K562 (cell line): ENCODE results near the gene CEP89. TPM values are rescaled to one million over a fixed set of nuclear protein-coding genes. Genes with fewer than 3 reads are reported as not detected.

Experiments
- ATAC-seq: fragments of 200-7000 bp; cut with Tn5 transposase; 3 replicates; pipeline ENCODE4 v1.9.1; 2020; ENCODE audit warnings: moderate library complexity
- BruUV-seq: library from RNA; stranded (reverse); fragments of 400-500 nt; replicated peaks from 2 replicates; lab custom pipeline; 2021; lab: Mats Ljungman, UMichigan
- CTCF ChIA-PET: fragments of 300-600 bp; formaldehyde crosslinking; extraction: SDS; loops from one replicate; lab custom pipeline; 2021; ENCODE audit warnings: low intra/inter-chr PET ratio; lab: Yijun Ruan, JAX
- POLR2A ChIA-PET: fragments of 300-600, 350-650 bp; sonication (Branson Sonifier 250); formaldehyde crosslinking; extraction: SDS; loops from one replicate; lab custom pipeline; 2021; ENCODE audit warnings: antibody characterized with exemption, inconsistent platforms; lab: Yijun Ruan, JAX
- DNase-seq, 4 experiments: peaks; one replicate each; pipeline versions ENCODE4 v3.0.0 to v3.0.0-alpha.2; 2011 to 2018; ENCODE audit warnings: low spot score in 3 of 4, mixed read lengths in 3 of 4; ENCODE audit errors: extremely low read depth in 1 of 4
- FAIRE-seq: peaks from 2 replicates; lab custom pipeline; 2011; peaks lifted over from hg19 to GRCh38; lab: Jason Lieb, UNC
- H2AFZ ChIP-seq: 2 replicates; pipeline ENCODE4 v1.6.0; 2011; ENCODE audit warnings: low read depth, low read length, control low read depth, inconsistent platforms
- H3K27ac ChIP-seq: fragments of 200-600 bp; 3 replicates; pipeline ENCODE4 v1.8.0; 2011; ENCODE audit warnings: low read depth, mild to moderate bottlenecking, control low read depth, inconsistent platforms, low read length, moderate library complexity, mixed read lengths; ENCODE audit errors: extremely low read depth
- H3K27me3 ChIP-seq, 2 experiments: fragments of 300-600 bp in 1 of 2; 2 replicates in 1 of 2; 3 replicates in 1 of 2; pipeline versions ENCODE4 v1.6.0 to v1.8.0; 2011; ENCODE audit warnings: inconsistent platforms in 2 of 2, low read length in 2 of 2, mild to moderate bottlenecking in 1 of 2, mixed read lengths in 1 of 2, moderate library complexity in 1 of 2; ENCODE audit not compliant: control insufficient read depth in 2 of 2, insufficient read depth in 2 of 2
- H3K36me3 ChIP-seq: fragments of 300-600 bp; 3 replicates; pipeline ENCODE4 v1.8.0; 2011; ENCODE audit warnings: mild to moderate bottlenecking, low read length, inconsistent platforms; ENCODE audit not compliant: control insufficient read depth, insufficient read depth
- H3K4me1 ChIP-seq, 2 experiments: fragments of 200-600 bp in 1 of 2; replicated peaks in 1 of 2; 2 replicates in 1 of 2; 3 replicates in 1 of 2; pipeline versions ENCODE4 v1.5.1 to v1.8.0; 2011; ENCODE audit warnings: inconsistent platforms in 2 of 2, low read length in 2 of 2, mild to moderate bottlenecking in 1 of 2, mixed read lengths in 1 of 2, moderate library complexity in 1 of 2; ENCODE audit not compliant: control insufficient read depth in 2 of 2, insufficient read depth in 2 of 2
- H3K4me2 ChIP-seq: 2 replicates; pipeline ENCODE4 v1.6.1; 2011; ENCODE audit warnings: low read length, control low read depth, inconsistent platforms, mixed read lengths; ENCODE audit not compliant: insufficient read depth
- H3K4me3 ChIP-seq: fragments of 200-600 bp; sonication (generic), shearing (Covaris generic); 2 replicates; pipeline ENCODE4 v1.5.1; 2016; ENCODE audit warnings: control low read depth, inconsistent platforms
- H3K79me2 ChIP-seq: fragments of 200-600 bp; 3 replicates; pipeline ENCODE4 v1.8.0; 2011; ENCODE audit warnings: low read length, inconsistent platforms; ENCODE audit not compliant: control insufficient read depth, insufficient read depth
- H3K9ac ChIP-seq, 2 experiments: 2 replicates each; pipeline versions ENCODE4 v1.6.0 to v1.6.1; 2011; ENCODE audit warnings: low read depth in 2 of 2, low read length in 2 of 2, control low read depth in 1 of 2, inconsistent platforms in 1 of 2, mild to moderate bottlenecking in 1 of 2, mixed read lengths in 1 of 2; ENCODE audit not compliant: insufficient read depth in 1 of 2
- H3K9me1 ChIP-seq: one replicate; pipeline ENCODE4 v1.6.0; 2011; ENCODE audit warnings: inconsistent platforms, mild to moderate bottlenecking, low read length, moderate library complexity; ENCODE audit not compliant: control insufficient read depth, insufficient read depth
- H3K9me3 ChIP-seq: replicated peaks from 2 replicates; pipeline ENCODE4 v1.5.1; 2011; ENCODE audit warnings: low read depth, low read length, inconsistent platforms; ENCODE audit not compliant: control insufficient read depth, insufficient read depth
- H4K20me1 ChIP-seq: replicated peaks from 2 replicates; pipeline ENCODE4 v1.6.1; 2011; ENCODE audit warnings: low read length, inconsistent platforms, mixed read lengths; ENCODE audit not compliant: control insufficient read depth, insufficient read depth
- ADNP ChIP-seq: fragments of 200-800 bp; sonication (Bioruptor generic); IDR thresholded peaks from 2 replicates; pipeline ENCODE4 v1.6.1; 2016; ENCODE audit warnings: missing genetic modification characterization, missing compliant biosample characterization
- DNMT1 ChIP-seq: fragments of 450-650 bp; IDR thresholded peaks from 2 replicates; pipeline ENCODE4 v1.6.1; 2016; ENCODE audit warnings: antibody characterized with exemption, mild to moderate bottlenecking
- ETV6 ChIP-seq, 3 experiments: fragments of 150-350 bp in 1 of 3; sonication (generic) in 1 of 3; formaldehyde crosslinking in 1 of 3; IDR thresholded peaks; 2 replicates each; pipeline versions ENCODE4 v1.6.1 to v1.8.0; 2014 to 2022; ENCODE audit warnings: borderline replicate concordance in 2 of 3, low read depth in 2 of 3, antibody characterized with exemption in 1 of 3, low read length in 1 of 3, mild to moderate bottlenecking in 1 of 3, missing genetic modification reagents in 1 of 3
- EZH2 ChIP-seq: IDR thresholded peaks from 2 replicates; pipeline ENCODE4 v1.6.1; 2012; ENCODE audit warnings: low read depth, mild to moderate bottlenecking, inconsistent platforms, low read length, borderline replicate concordance
- HMGXB4 ChIP-seq: sonication (generic); formaldehyde crosslinking; IDR thresholded peaks from 2 replicates; pipeline ENCODE4 v1.8.1; 2023; ENCODE audit warnings: mild to moderate bottlenecking, missing genetic modification reagents
- KLF1 ChIP-seq: fragments of 450-650 bp; IDR thresholded peaks from 2 replicates; pipeline ENCODE4 v1.6.1; 2016; ENCODE audit warnings: missing genetic modification characterization, missing compliant biosample characterization
- LEF1 ChIP-seq: fragments of 450-650 bp; IDR thresholded peaks from 2 replicates; pipeline ENCODE4 v1.6.1; 2016; ENCODE audit warnings: mild to moderate bottlenecking
- NFXL1 ChIP-seq: fragments of 450-650 bp; formaldehyde crosslinking; IDR thresholded peaks from 2 replicates; pipeline ENCODE4 v1.4.0; 2021; ENCODE audit warnings: mild to moderate bottlenecking
- SIRT6 ChIP-seq: IDR thresholded peaks from one replicate; pipeline ENCODE4 v1.6.1; 2012; ENCODE audit warnings: low read depth, mild to moderate bottlenecking, control low read depth, inconsistent platforms, low read length, moderate library complexity
- SMAD3 ChIP-seq: fragments of 450-650 bp; formaldehyde crosslinking; conservative IDR thresholded peaks from 2 replicates; pipeline ENCODE4 v1.4.0; 2020; ENCODE audit warnings: mild to moderate bottlenecking
- XRCC5 ChIP-seq: fragments of 200-400 bp; formaldehyde crosslinking; IDR thresholded peaks from 2 replicates; pipeline ENCODE4 v1.6.1; 2017; ENCODE audit warnings: low read depth, mild to moderate bottlenecking, low read length
- ZFP1 ChIP-seq: fragments of 450-650 bp; formaldehyde crosslinking; IDR thresholded peaks from 2 replicates; pipeline ENCODE4 v1.4.0; 2020; ENCODE audit warnings: mild to moderate bottlenecking, mixed read lengths
- ZFPM2 ChIP-seq: fragments of 250-450 bp; sonication (Bioruptor Pico); IDR thresholded peaks from 2 replicates; pipeline ENCODE4 v1.5.1; 2022; ENCODE audit warnings: mild to moderate bottlenecking
- ZKSCAN1 ChIP-seq: fragments of 150-350 bp; IDR thresholded peaks from 2 replicates; pipeline ENCODE4 v1.6.1; 2016; ENCODE audit warnings: low read depth, low read length
- ZNF263 ChIP-seq: sonication (generic); formaldehyde crosslinking; IDR thresholded peaks from 2 replicates; pipeline ENCODE4 v1.8.0; 2022; ENCODE audit warnings: mild to moderate bottlenecking, missing genetic modification reagents, borderline replicate concordance
- ZNF431 ChIP-seq: sonication (generic); formaldehyde crosslinking; IDR thresholded peaks from 2 replicates; pipeline ENCODE4 v1.8.0; 2022; ENCODE audit warnings: mild to moderate bottlenecking, missing genetic modification reagents
- in situ Hi-C: fragments of 300-500 bp; cut with MboI; formaldehyde crosslinking; loops from 4 replicates; pipeline ENCODE4 v1.15.0; 2018; ENCODE audit warnings: inconsistent platforms, mixed read lengths
- intact Hi-C: fragments of 100-400 bp; cut with micrococcal nuclease; formaldehyde crosslinking; loops from 2 replicates; pipeline ENCODE4 v1.14.2; 2022
- polyA plus RNA-seq, 8 experiments: library from polyadenylated mRNA; depleted of rRNA in 4 of 8; stranded (reverse) in 5 of 8; unstranded in 3 of 8; fragments of >200 nt; fragmentation: Nextera tagmentation in 2 of 8; fragmentation: Illumina TruSeq in 1 of 8; extraction: Ambion mirVana in 2 of 8; extraction: Trizol in 1 of 8; gene quantifications; 2 replicates each; pipeline versions ENCODE4 v1.2.1 to v1.2.3, GENCODE V29; 2011 to 2014; ENCODE audit warnings: inconsistent platforms in 1 of 8, missing spikeins in 1 of 8
- total RNA-seq, 7 experiments: library from RNA; depleted of rRNA in 6 of 7; stranded (reverse); fragments of >200 nt in 6 of 7; fragmentation: Illumina TruSeq in 2 of 7; extraction: Trizol in 2 of 7; gene quantifications; 2 replicates each; pipeline versions ENCODE4 v1.2.1 to v1.2.3, GENCODE V29; 2011 to 2021; ENCODE audit warnings: low replicate concordance in 1 of 7
- TF ChIP-seq, protein P1 (sequence below): fragments of 450-650 bp; IDR thresholded peaks from 2 replicates; pipeline ENCODE4 v1.6.1; 2016; ENCODE audit warnings: borderline replicate concordance

CEP89 gene
- total and polyA plus RNA-seq, 9 of the 15 experiments (the other 6 are each of a cell fraction or from before 2014, with no cell fraction given) = 5.5 to 15.0 (median 7.2) TPM

DNA sequence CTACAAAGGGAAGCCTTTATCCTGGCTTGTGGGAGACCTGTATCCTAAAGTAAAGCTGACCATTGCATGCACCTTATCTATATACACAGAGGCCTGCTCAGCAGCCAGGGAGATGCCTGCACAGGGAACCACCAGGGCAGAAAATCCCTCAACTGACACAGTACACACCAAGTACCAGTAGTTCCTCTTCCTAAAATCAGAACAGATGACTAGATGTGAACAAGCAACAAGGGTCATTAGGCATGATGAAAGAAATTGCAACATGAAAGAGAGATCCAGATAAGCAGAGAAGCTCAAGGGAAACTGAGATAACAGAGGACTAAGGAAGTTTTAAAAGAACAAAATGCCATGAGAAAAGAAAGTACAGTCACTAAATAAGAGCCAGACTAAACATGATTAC lies 62.5 kb downstream of the CEP89 start:
- in situ Hi-C loops = no loop called here
- no peaks in the 10 kb centered on the region for H4K20me1 ChIP-seq
- no peaks in the 10 kb centered on the region for H3K27me3 ChIP-seq
- no TSS peak for BruUV-seq
- no peaks in the 10 kb centered on the region for H3K9me1 ChIP-seq
- H3K79me2 ChIP-seq = no peaks in the 10 kb centered on the region
- ChIA-PET CTCF (no interaction called here), POLR2A (no interaction called here)
- H3K4me3 ChIP-seq = no peak overlapping the region
- no peak overlapping the region for H3K27ac ChIP-seq
- FAIRE-seq (no peak), ATAC-seq (peak; percentile 72), DNase-seq (peak in 2 of 4 experiments; percentile 2 to 15)
- H3K36me3 ChIP-seq = no peaks in the 10 kb centered on the region
- peaks cover 0 to 9% of the 10 kb centered on the region in 2 experiments; a peak in 1 of 5 replicates for H3K4me1 ChIP-seq
- H3K4me2 ChIP-seq = no peak overlapping the region
- no peak overlapping the region for H3K9ac ChIP-seq
- no peaks in the 10 kb centered on the region for H3K9me3 ChIP-seq
- no peak overlapping the region for H2AFZ ChIP-seq
- intact Hi-C loops = no loop called here
- TF ChIP-seq DNMT1 (no peak), ZFPM2 (CRISPR knock-in tag) (no peak), XRCC5 (no peak), SIRT6 (no peak), ZFP1 (CRISPR knock-in tag) (no peak), ZNF431 (CRISPR knock-in tag) (no peak), SMAD3 (no peak), LEF1 (peak; percentile 81; the same call in 1 of the 2 replicates), ADNP (tag) (no peak), ZKSCAN1 (no peak), KLF1 (tag) (no peak), NFXL1 (CRISPR knock-in tag) (no peak), ZNF263 (CRISPR knock-in tag) (no peak), HMGXB4 (CRISPR knock-in tag) (no peak), EZH2 (no peak), ETV6 (IDR thresholded peaks at IDR 0.05; ENCODE audit: borderline replicate concordance in 1 of 2, low read depth in 2 of 2, low read length in 1 of 2) (no peak), ETV6 (CRISPR knock-in tag; IDR thresholded peaks at IDR 0.05; ENCODE audit: borderline replicate concordance) (no peak)
- TF ChIP-seq, protein P1, sequence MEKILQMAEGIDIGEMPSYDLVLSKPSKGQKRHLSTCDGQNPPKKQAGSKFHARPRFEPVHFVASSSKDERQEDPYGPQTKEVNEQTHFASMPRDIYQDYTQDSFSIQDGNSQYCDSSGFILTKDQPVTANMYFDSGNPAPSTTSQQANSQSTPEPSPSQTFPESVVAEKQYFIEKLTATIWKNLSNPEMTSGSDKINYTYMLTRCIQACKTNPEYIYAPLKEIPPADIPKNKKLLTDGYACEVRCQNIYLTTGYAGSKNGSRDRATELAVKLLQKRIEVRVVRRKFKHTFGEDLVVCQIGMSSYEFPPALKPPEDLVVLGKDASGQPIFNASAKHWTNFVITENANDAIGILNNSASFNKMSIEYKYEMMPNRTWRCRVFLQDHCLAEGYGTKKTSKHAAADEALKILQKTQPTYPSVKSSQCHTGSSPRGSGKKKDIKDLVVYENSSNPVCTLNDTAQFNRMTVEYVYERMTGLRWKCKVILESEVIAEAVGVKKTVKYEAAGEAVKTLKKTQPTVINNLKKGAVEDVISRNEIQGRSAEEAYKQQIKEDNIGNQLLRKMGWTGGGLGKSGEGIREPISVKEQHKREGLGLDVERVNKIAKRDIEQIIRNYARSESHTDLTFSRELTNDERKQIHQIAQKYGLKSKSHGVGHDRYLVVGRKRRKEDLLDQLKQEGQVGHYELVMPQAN = no peak
